Esophagus squamous epithelium (tissue), 4 donors: Measurements from ENCODE around the gene FFAR3.

Experiments
- POLR2A ChIP-seq, 4 donors: fragments of 450-650 bp; IDR thresholded peaks; one replicate each; pipeline ENCODE4 v1.6.1; 2017; ENCODE audit warnings: antibody characterized with exemption in 4 of 4, mild to moderate bottlenecking in 4 of 4, moderate library complexity in 3 of 4
- TF ChIP-seq, protein P1 (sequence below), 6 experiments: fragments of 450-650 bp in 4 of 6; fragments of 200-600 bp in 2 of 6; sonication (generic) in 2 of 6; IDR thresholded peaks; one replicate each; pipeline ENCODE4 v1.5.1; 2016 to 2019; ENCODE audit warnings: antibody characterized with exemption in 6 of 6, mild to moderate bottlenecking in 4 of 6, moderate library complexity in 4 of 6

DNA sequence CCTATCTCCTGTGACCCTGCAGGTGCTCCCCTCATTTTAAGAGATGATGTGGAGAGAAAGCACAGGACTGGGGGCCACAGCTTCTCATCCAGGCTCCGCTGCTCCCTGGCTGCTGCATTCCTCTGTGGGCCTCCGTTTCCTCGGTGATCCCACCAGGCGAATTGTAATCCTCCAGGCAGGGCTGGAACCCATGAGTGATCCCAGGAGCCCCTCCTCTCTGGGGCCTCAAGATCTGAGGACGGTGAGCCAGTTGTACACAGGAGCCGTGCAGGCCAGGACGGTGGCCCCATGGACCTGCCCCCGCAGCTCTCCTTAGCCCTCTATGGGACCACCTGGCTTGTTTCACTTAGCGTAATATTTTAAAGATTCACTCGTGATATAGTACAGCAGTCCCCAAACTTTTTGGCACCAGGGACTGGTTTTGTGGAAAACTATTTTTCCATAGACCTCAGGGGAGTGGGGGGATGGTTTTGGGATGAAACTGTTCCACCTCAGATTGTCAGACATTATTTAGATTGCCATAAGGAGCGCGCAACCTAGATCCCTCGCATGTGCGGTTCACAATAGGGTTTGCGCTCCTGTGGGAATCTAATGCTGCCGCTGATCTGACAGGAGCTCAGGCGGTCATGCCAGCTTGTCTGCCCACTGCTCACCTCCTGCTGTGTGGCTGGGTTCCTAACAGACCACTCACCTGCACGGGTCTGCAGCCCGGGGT, 5.6 kb downstream of the FFAR3 start:
- TF ChIP-seq, protein P1, sequence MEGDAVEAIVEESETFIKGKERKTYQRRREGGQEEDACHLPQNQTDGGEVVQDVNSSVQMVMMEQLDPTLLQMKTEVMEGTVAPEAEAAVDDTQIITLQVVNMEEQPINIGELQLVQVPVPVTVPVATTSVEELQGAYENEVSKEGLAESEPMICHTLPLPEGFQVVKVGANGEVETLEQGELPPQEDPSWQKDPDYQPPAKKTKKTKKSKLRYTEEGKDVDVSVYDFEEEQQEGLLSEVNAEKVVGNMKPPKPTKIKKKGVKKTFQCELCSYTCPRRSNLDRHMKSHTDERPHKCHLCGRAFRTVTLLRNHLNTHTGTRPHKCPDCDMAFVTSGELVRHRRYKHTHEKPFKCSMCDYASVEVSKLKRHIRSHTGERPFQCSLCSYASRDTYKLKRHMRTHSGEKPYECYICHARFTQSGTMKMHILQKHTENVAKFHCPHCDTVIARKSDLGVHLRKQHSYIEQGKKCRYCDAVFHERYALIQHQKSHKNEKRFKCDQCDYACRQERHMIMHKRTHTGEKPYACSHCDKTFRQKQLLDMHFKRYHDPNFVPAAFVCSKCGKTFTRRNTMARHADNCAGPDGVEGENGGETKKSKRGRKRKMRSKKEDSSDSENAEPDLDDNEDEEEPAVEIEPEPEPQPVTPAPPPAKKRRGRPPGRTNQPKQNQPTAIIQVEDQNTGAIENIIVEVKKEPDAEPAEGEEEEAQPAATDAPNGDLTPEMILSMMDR (IDR thresholded peaks at IDR 0.05): no peak
- TF ChIP-seq POLR2A (IDR thresholded peaks at IDR 0.05): no peak
